GM19193 (cell line): ENCODE data around the gene HYLS1.

Experiments used
- POLR2A ChIP-seq: IDR thresholded peaks from 4 replicates; pipeline ENCODE4 v1.6.1; 2011; ENCODE audit not compliant: insufficient read depth, insufficient read length; ENCODE audit errors: extremely low read depth

Gene HYLS1

DNA sequence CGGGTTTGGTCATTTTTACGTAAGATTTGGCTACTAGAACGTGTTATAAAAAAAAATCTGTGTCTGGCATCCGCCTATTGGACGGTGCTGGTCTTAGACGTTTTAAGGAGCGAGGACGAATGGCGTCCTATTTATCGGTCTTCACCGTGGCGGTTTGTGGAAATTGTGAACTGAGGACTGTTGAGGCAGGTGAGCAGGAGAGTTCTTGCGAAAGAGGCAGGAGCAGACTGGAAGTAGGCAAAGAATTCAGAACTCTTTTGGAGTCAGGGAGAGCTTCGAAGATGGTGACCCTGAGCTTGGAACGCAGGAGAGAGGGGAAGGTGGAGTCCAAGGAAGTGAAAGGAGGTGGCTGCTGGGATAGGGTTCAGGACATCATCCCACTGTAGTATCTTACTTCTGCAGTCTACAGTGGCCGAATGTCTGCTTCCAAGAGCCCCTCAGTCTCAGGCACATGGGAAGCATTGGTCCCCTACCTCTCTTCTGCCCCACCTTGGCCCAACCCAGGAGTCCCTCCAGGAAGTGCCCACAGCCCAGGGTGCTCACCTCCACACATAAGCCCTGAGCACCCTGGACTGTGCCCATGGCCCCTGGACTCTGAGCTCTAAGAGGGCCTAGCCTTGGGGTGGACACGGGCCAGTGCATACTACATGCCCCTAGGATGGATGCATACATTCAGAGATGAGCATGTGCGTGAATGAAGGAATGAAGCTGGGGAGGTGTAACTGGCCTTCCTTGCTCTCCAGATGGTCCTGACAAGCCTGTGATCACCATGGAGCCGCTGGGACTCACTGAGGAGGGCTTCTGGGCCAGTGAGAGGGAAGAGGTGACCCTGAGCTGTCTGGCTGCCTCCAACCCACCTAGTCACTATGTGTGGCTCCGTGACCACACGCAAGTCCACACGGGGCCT is 62.1 kb downstream of the HYLS1 start:
- no peak for TF ChIP-seq POLR2A

DNA sequence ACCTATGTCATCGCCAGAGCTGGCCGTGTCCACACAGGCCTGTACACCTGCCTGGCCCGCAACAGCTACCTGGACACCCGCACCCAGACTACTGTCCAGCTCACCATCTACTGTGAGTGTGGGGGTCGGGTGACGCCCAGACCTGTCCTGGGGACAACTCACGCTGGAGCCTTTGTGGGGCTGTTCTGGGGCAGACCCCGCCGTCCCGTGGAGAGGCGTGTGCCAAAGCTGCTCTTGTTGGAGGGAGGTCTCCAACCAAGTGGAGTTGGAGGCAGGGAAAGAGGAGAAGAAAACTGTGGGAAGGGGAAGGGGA is 62.7 kb downstream of the HYLS1 start:
- no peak for TF ChIP-seq POLR2A
